DMS 273 treated with DMSO at 0.1 percent for 48 hours (cell line): Measurements from ENCODE around the gene STX2.

Source experiments
- DNase-seq: peaks from one replicate; lab custom pipeline; 2025; lab: John Stamatoyannopoulos, UW

The STX2 gene

GRCh38 chr12:130831246-130831645, 7.8 kb downstream of the STX2 start:
- DNase-seq = no peak

GRCh38 chr12:130830246-130830551, 8.9 kb downstream of the STX2 start:
- no peak for DNase-seq

- DNase-seq = no peak
These were observed 9.4 kb downstream of the STX2 start for GRCh38 chr12:130829391-130830245.

- no peak for DNase-seq
These were observed 10.2 kb downstream of the STX2 start for GRCh38 chr12:130828895-130829294.

- DNase-seq = no peak
These were observed 11.6 kb downstream of the STX2 start for GRCh38 chr12:130827432-130827831.

- no peak for DNase-seq
These were observed 12.8 kb downstream of the STX2 start for GRCh38 chr12:130826151-130826801.

- DNase-seq = no peak
These were observed 13.3 kb downstream of the STX2 start for GRCh38 chr12:130825771-130826150.

GRCh38 chr12:130819681-130820080, 19.4 kb downstream of the STX2 start:
- no peak for DNase-seq

GRCh38 chr12:130818635-130819576, 20.1 kb downstream of the STX2 start:
- DNase-seq = no peak

GRCh38 chr12:130818272-130818634, 20.8 kb downstream of the STX2 start:
- no peak for DNase-seq

GRCh38 chr12:130817804-130818203, 21.2 kb downstream of the STX2 start:
- no peak for DNase-seq

- no peak for DNase-seq
These were observed 23.0 kb downstream of the STX2 start for GRCh38 chr12:130816097-130816496.

GRCh38 chr12:130815028-130815741, 23.9 kb downstream of the STX2 start:
- DNase-seq = no peak

GRCh38 chr12:130813949-130814348, 25.1 kb downstream of the STX2 start:
- no peak for DNase-seq

GRCh38 chr12:130813436-130813835, 25.6 kb downstream of the STX2 start:
- DNase-seq = no peak

GRCh38 chr12:130809791-130810190, 29.3 kb downstream of the STX2 start:
- no peak for DNase-seq

- no peak for DNase-seq
These were observed 31.7 kb downstream of the STX2 start for GRCh38 chr12:130807309-130807708.

GRCh38 chr12:130806574-130806973, 32.5 kb downstream of the STX2 start:
- DNase-seq = no peak

GRCh38 chr12:130805635-130806034, 33.4 kb downstream of the STX2 start:
- DNase-seq = no peak

GRCh38 chr12:130804216-130804615, 34.8 kb downstream of the STX2 start:
- DNase-seq = no peak

GRCh38 chr12:130803702-130804101, 35.3 kb downstream of the STX2 start:
- no peak for DNase-seq

- no peak for DNase-seq
These were observed 38.7 kb downstream of the STX2 start for GRCh38 chr12:130800312-130800711.
